Measurements from ENCODE around the gene RANBP3.
"Not testable (repeated sequence)": the region's sequence is repeated elsewhere in the genome, so short reads cannot be mapped to it uniquely, and the experiment has no call there.

Gene RANBP3

GRCh38 chr19:5977785-5978605 lies at the start of gene RANBP3:
Gene RANBP3 (minus strand): TSS chr19:5978140. CDS start chr19:5978082, 58 bp downstream.
- DNase-seq, result peak; percentile 94 to 95

GRCh38 chr19:6026390-6027227 lies 48.7 kb upstream of the RANBP3 start:
- no peak for DNase-seq

GRCh38 chr19:6024756-6025155 lies 46.8 kb upstream of the RANBP3 start:
- DNase-seq, result not testable (repeated sequence)

- no peak for DNase-seq
Observed at GRCh38 chr19:6023936-6024335, 46.0 kb upstream of the RANBP3 start.

GRCh38 chr19:6023085-6023682 lies 45.2 kb upstream of the RANBP3 start:
- no peak for DNase-seq

GRCh38 chr19:6022570-6023064 lies 44.7 kb upstream of the RANBP3 start:
- no peak for DNase-seq

- peak; percentile 78 to 85 for DNase-seq
Observed at GRCh38 chr19:6021878-6022569, 44.1 kb upstream of the RANBP3 start.

GRCh38 chr19:6020972-6021805 lies 43.2 kb upstream of the RANBP3 start:
- no peak for DNase-seq

- no peak for DNase-seq
Observed at GRCh38 chr19:6020166-6020882, 42.4 kb upstream of the RANBP3 start.

GRCh38 chr19:6018786-6019185 lies 40.8 kb upstream of the RANBP3 start:
- no peak for DNase-seq

- DNase-seq, result no peak
Observed at GRCh38 chr19:6017576-6017975, 39.6 kb upstream of the RANBP3 start.

GRCh38 chr19:6015841-6016545 lies 38.1 kb upstream of the RANBP3 start:
- DNase-seq, result no peak

GRCh38 chr19:6014551-6015135 lies 36.7 kb upstream of the RANBP3 start:
- DNase-seq, result no peak

GRCh38 chr19:6012426-6013170 lies 34.7 kb upstream of the RANBP3 start:
- no peak for DNase-seq

- DNase-seq, result no peak
Observed at GRCh38 chr19:6011794-6012193, 33.9 kb upstream of the RANBP3 start.

GRCh38 chr19:6011206-6011605 lies 33.3 kb upstream of the RANBP3 start:
- DNase-seq, result no peak

GRCh38 chr19:6010107-6010506 lies 32.2 kb upstream of the RANBP3 start:
- no peak for DNase-seq

- no peak for DNase-seq
Observed at GRCh38 chr19:6007866-6008265, 29.9 kb upstream of the RANBP3 start.

GRCh38 chr19:6006896-6007295 lies 29.0 kb upstream of the RANBP3 start:
- no peak for DNase-seq

Measured in stimulated activated CD4-positive, alpha-beta T cell treated with anti-CD3 and anti-CD28 coated beads, Interleukin-2, amount 100 ng/mL, for 48 hours (primary cell).